HK-2 (cell line): Measurements from ENCODE around the gene ILKAP.
A peak's percentile ranks its signal among the peaks of the same experiment; 100 is the strongest.

Experiments used
- DNase-seq: peaks from one replicate; pipeline ENCODE4 v3.0.0-alpha.2; 2018; ENCODE audit not compliant: unreplicated experiment

Gene ILKAP

GRCh38 chr2:238237431-238238135 lies 34.1 kb upstream of the ILKAP start:
- no peak for DNase-seq

DNA sequence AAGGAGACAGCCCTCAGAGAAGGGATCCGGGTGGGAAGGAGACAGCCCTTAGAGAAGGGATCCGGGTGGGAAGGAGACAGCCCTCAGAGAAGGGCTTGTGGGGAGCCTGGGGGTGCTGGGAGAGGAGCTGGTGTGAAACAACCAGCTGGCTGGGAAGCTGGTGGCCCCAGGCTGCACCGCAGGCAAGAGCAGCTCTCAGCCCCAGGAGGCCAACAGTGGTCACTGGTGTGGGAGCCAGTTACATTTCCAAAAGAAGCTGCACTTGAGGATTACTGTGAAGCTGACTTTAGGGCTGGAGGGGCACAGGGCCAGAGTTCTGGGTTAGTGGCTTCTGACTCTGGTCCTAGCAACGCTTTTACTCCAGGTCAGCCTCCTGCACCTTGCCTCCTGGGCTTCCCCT lies 33.1 kb upstream of the ILKAP start:
- DNase-seq, result no peak

GRCh38 chr2:238235856-238236255 lies 32.4 kb upstream of the ILKAP start:
- no peak for DNase-seq

GRCh38 chr2:238235331-238235732 lies 31.8 kb upstream of the ILKAP start:
- no peak for DNase-seq

GRCh38 chr2:238233625-238234024 lies 30.1 kb upstream of the ILKAP start:
- no peak for DNase-seq

DNA sequence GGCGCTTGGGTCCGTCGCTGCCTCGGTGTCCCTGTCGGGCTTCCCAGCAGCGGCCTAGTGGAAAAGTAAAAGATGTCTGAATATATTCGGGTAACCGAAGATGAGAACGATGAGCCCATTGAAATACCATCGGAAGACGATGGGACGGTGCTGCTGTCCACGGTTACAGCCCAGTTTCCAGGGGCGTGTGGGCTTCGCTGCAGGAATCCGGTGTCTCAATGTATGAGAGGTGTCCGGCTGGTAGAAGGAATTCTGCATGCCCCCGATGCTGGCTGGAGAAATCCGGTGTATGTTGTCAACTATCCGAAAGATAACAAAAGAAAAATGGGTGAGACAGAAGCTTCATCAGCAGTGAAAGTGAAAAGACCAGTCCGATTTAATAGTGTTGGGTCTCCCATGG lies 28.3 kb upstream of the ILKAP start:
- DNase-seq, result no peak

GRCh38 chr2:238231251-238231793 lies 27.8 kb upstream of the ILKAP start:
- peak; percentile 48 for DNase-seq

GRCh38 chr2:238230699-238231098 lies 27.2 kb upstream of the ILKAP start:
- DNase-seq, result no peak

- DNase-seq, result no peak
Observed at GRCh38 chr2:238228700-238229099, 25.2 kb upstream of the ILKAP start.

- DNase-seq, result no peak
Observed at GRCh38 chr2:238227587-238228032, 24.1 kb upstream of the ILKAP start.

- DNase-seq, result no peak
Observed at GRCh38 chr2:238226698-238227586, 23.4 kb upstream of the ILKAP start.

- DNase-seq, result no peak
Observed at GRCh38 chr2:238225911-238226697, 22.6 kb upstream of the ILKAP start.

GRCh38 chr2:238225121-238225520 lies 21.6 kb upstream of the ILKAP start:
- no peak for DNase-seq

GRCh38 chr2:238224356-238225035 lies 21.0 kb upstream of the ILKAP start:
- DNase-seq, result no peak

DNA sequence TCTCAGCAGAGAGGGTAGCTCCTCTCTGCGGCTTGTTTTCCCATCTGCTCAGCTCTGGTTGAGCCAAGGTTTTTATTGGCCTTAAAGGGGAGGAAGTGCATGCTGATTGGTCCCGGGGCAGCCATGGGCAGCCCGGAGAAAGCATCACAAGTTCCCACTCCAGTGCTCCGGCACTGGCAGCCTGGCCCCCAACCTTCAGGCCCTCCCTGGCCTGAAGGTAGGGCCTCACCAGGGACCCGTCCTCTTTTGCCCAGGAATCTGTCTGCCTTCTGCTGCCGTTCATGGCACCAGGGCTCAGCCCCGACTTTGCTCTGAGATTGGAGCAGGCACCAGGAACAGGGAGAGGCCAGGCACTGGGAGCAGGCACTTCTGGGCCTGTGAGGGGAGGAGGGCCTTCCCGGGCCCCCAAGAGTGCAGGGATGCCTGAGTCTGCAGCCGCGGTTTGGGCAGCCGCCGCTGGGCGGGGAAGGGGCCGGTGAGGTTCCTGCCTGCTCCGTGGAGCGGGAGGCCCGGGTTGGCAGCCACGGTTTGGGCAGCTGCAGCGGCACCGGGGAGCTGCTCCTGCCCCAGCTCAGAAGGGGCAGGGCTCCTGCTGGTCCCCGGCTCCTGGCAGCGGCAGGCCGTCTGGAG lies 17.5 kb upstream of the ILKAP start:
- no peak for DNase-seq

DNA sequence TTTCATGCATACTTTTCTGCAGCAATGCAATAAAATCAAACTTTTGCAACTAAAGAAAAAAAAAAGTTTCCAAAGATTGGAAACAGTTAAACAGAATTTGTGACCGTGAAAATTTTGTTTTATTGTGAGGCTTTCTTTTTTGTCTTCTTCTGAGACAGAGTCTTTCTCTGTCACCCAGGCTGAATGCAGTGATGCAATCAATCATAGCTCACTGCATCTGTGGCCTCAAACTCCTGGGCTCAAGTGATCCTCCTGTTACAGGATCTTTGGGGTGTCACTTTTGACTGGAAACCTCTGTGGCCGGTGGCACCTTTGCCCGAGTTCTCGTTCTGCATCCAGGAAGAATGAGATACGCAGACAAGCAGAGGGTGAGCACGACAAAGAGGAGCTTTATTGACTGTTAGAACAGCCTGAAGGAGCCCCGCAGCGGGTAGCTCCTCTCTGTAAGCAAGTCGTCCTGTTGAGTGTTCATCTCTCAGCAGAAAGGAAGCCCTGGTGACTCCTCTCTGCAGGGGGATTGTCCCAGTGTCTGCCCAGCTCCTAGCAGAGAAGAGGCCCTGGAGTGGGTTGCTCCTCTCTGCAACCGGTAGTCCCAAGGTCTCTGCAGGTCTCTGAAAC lies 16.9 kb upstream of the ILKAP start:
- no peak for DNase-seq

DNA sequence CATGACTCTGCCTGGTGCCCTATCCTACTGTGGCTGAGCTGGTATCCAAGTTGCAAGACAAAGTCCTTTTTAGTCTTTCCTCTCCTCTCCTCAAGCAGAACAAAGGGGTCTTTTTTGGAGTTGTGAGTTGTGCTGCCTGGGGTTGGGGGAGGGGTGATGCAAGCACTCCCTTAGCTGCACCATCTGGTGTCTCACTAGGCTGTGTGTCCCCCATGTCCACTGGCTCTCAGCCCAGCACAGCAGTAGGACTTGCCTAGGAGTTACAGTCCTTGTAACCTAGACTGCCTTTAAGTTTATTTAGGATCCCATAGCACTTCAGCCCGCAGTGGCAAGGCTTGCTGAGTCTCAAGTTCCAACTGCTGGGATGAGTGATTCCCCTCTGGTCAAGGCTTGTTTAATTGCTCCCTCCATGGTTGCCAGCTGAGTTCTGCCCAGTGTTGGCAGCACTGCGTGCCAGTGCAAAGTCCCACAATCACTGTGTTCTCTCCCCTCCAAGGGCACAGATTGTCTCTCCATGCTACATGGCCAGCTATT lies 13.2 kb upstream of the ILKAP start:
- DNase-seq, result no peak

- no peak for DNase-seq
Observed at GRCh38 chr2:238207006-238207405, 3.5 kb upstream of the ILKAP start.

GRCh38 chr2:238203973-238204683 lies 633 bp upstream of the ILKAP start:
- no peak for DNase-seq
